SK-N-SH treated with all-trans-retinoic acid at 6 μM for 48 hours (cell line): ENCODE results near the gene CTSE.

Source experiments
- ATAC-seq: fragments of 200-7000 bp; cut with Tn5 transposase; 3 replicates; pipeline ENCODE4 v1.9.1; 2020; ENCODE audit warnings: mild to moderate bottlenecking, moderate library complexity
- ARNTL ChIP-seq: fragments of 450-650 bp; formaldehyde crosslinking; IDR thresholded peaks from 2 replicates; pipeline ENCODE4 v1.5.0; 2020; ENCODE audit warnings: low read depth, mild to moderate bottlenecking, moderate library complexity, borderline replicate concordance
- BACH2 ChIP-seq: fragments of 250-450 bp; sonication (Bioruptor Pico); IDR thresholded peaks from 2 replicates; pipeline ENCODE4 v1.9.0; 2021; ENCODE audit warnings: mild to moderate bottlenecking, borderline replicate concordance
- CREB5 ChIP-seq: fragments of 250-450 bp; sonication (Bioruptor Pico); IDR thresholded peaks from 2 replicates; pipeline ENCODE4 v1.5.1; 2020; ENCODE audit warnings: low read depth, mild to moderate bottlenecking, moderate library complexity
- CSDC2 ChIP-seq: fragments of 250-450 bp; sonication (Bioruptor Pico); IDR thresholded peaks from 2 replicates; pipeline ENCODE4 v1.5.0; 2020; ENCODE audit warnings: mild to moderate bottlenecking, moderate library complexity
- CSRNP3 ChIP-seq: fragments of 250-450 bp; sonication (Bioruptor Pico); IDR thresholded peaks from 2 replicates; pipeline ENCODE4 v1.5.1; 2021; ENCODE audit warnings: mild to moderate bottlenecking, moderate library complexity
- ESRRG ChIP-seq: fragments of 250-450 bp; sonication (Bioruptor Pico); IDR thresholded peaks from 2 replicates; pipeline ENCODE4 v1.6.1; 2021; ENCODE audit warnings: mild to moderate bottlenecking
- GLIS3 ChIP-seq: fragments of 250-450 bp; sonication (Bioruptor Pico); IDR thresholded peaks from 2 replicates; pipeline ENCODE4 v1.5.0; 2020; ENCODE audit warnings: mild to moderate bottlenecking, moderate library complexity
- OSR1 ChIP-seq: fragments of 250-450 bp; sonication (Bioruptor Pico); IDR thresholded peaks from 2 replicates; pipeline ENCODE4 v1.8.0; 2022; ENCODE audit warnings: moderate library complexity, mild to moderate bottlenecking, inconsistent platforms
- PATZ1 ChIP-seq: fragments of 250-450 bp; sonication (Bioruptor Pico); IDR thresholded peaks from 2 replicates; pipeline ENCODE4 v1.8.0; 2020; ENCODE audit warnings: mild to moderate bottlenecking, moderate library complexity, borderline replicate concordance
- POU6F1 ChIP-seq: fragments of 250-450 bp; sonication (Bioruptor Pico); IDR thresholded peaks from 2 replicates; pipeline ENCODE4 v1.8.0; 2021; ENCODE audit warnings: low read depth, mild to moderate bottlenecking, moderate library complexity, borderline replicate concordance
- PPARA ChIP-seq: fragments of 250-450 bp; sonication (Bioruptor Pico); IDR thresholded peaks from 2 replicates; pipeline ENCODE4 v1.5.0; 2020; ENCODE audit warnings: mild to moderate bottlenecking, borderline replicate concordance
- SNAI2 ChIP-seq: fragments of 250-450 bp; sonication (Bioruptor Pico); IDR thresholded peaks from 2 replicates; pipeline ENCODE4 v1.5.0; 2020; ENCODE audit warnings: mild to moderate bottlenecking, moderate library complexity
- TCF4 ChIP-seq: fragments of 250-450 bp; sonication (Bioruptor Pico); IDR thresholded peaks from 2 replicates; pipeline ENCODE4 v1.8.0; 2021; ENCODE audit warnings: mild to moderate bottlenecking, moderate library complexity, borderline replicate concordance
- TOX ChIP-seq: fragments of 250-450 bp; sonication (Bioruptor Pico); IDR thresholded peaks from 2 replicates; pipeline ENCODE4 v1.8.0; 2021; ENCODE audit warnings: mild to moderate bottlenecking, moderate library complexity, borderline replicate concordance
- TSHZ2 ChIP-seq: fragments of 250-450 bp; sonication (Bioruptor Pico); IDR thresholded peaks from 2 replicates; pipeline ENCODE4 v1.5.0; 2020; ENCODE audit warnings: mild to moderate bottlenecking, moderate library complexity
- ZC3H10 ChIP-seq: fragments of 250-450 bp; sonication (Bioruptor Pico); IDR thresholded peaks from 2 replicates; pipeline ENCODE4 v1.5.1; 2021; ENCODE audit warnings: mild to moderate bottlenecking, moderate library complexity
- ZFP3 ChIP-seq: fragments of 250-450 bp; sonication (Bioruptor Pico); IDR thresholded peaks from 2 replicates; pipeline ENCODE4 v1.5.0; 2020; ENCODE audit warnings: mild to moderate bottlenecking, moderate library complexity
- ZFP30 ChIP-seq: fragments of 450-650 bp; formaldehyde crosslinking; IDR thresholded peaks from 2 replicates; pipeline ENCODE4 v1.5.0; 2022; ENCODE audit warnings: mild to moderate bottlenecking, moderate library complexity
- ZNF565 ChIP-seq: fragments of 450-650 bp; formaldehyde crosslinking; conservative IDR thresholded peaks from 2 replicates; pipeline ENCODE4 v1.5.0; 2020; ENCODE audit warnings: low read depth, mild to moderate bottlenecking, moderate library complexity
- ZNF70 ChIP-seq: fragments of 450-650 bp; formaldehyde crosslinking; IDR thresholded peaks from 2 replicates; pipeline ENCODE4 v1.5.0; 2020; ENCODE audit warnings: mild to moderate bottlenecking, moderate library complexity
- ZNF8 ChIP-seq: fragments of 450-650 bp; formaldehyde crosslinking; IDR thresholded peaks from 2 replicates; pipeline ENCODE4 v1.5.0; 2020; ENCODE audit warnings: mild to moderate bottlenecking, moderate library complexity

Gene CTSE

GRCh38 chr1:206010060-206010459 is 13.6 kb downstream of the CTSE start (continued):
- TF ChIP-seq ESRRG (CRISPR knock-in tag) (no peak), ZC3H10 (no peak)

GRCh38 chr1:206006946-206007345 is 16.7 kb downstream of the CTSE start:
- no peak for ATAC-seq
- no peak for TF ChIP-seq ARNTL (CRISPR knock-in tag)

- TF ChIP-seq ZNF8 (no peak), SNAI2 (CRISPR knock-in tag) (no peak), CREB5 (CRISPR knock-in tag) (no peak), ESRRG (CRISPR knock-in tag) (no peak), ARNTL (CRISPR knock-in tag) (no peak), CSDC2 (CRISPR knock-in tag) (no peak), TCF4 (CRISPR knock-in tag) (no peak), OSR1 (CRISPR knock-in tag) (no peak), ZFP3 (CRISPR knock-in tag) (no peak), ZC3H10 (no peak), CSRNP3 (CRISPR knock-in tag) (no peak), TSHZ2 (CRISPR knock-in tag) (no peak), ZFP30 (CRISPR knock-in tag) (no peak), GLIS3 (no peak), PPARA (no peak), POU6F1 (CRISPR knock-in tag) (no peak), ZNF565 (CRISPR knock-in tag) (no peak), ZNF70 (CRISPR knock-in tag) (no peak), PATZ1 (CRISPR knock-in tag) (no peak)
- ATAC-seq: no peak
These were observed 17.9 kb downstream of the CTSE start for GRCh38 chr1:206005778-206006180.

GRCh38 chr1:206005234-206005633 is 18.5 kb downstream of the CTSE start:
- ATAC-seq: no peak
- TF ChIP-seq TOX: no peak
- no peak for TF ChIP-seq PATZ1 (CRISPR knock-in tag)
- no peak for TF ChIP-seq CSDC2 (CRISPR knock-in tag)
- no peak for TF ChIP-seq ZNF565 (CRISPR knock-in tag)
- TF ChIP-seq POU6F1 (CRISPR knock-in tag): no peak
- no peak for TF ChIP-seq ZFP3 (CRISPR knock-in tag)
- no peak for TF ChIP-seq BACH2 (CRISPR knock-in tag)
- TF ChIP-seq SNAI2 (CRISPR knock-in tag): no peak
- TF ChIP-seq ZC3H10: no peak
- no peak for TF ChIP-seq ZNF70 (CRISPR knock-in tag)
- TF ChIP-seq GLIS3: no peak
- no peak for TF ChIP-seq CREB5 (CRISPR knock-in tag)
